Mesothelial cell of epicardium (in vitro differentiated cells): ENCODE measurements around the gene RXFP2. TPM values are rescaled to one million over a fixed set of nuclear protein-coding genes. Genes with fewer than 3 reads are reported as not detected.

Experiments
- DNase-seq, 2 experiments: peaks; one replicate each; pipeline ENCODE4 v3.0.0; 2021; ENCODE audit warnings: low spot score in 2 of 2; ENCODE audit not compliant: unreplicated experiment in 2 of 2
- H3K27ac Mint-ChIP-seq: 2 replicates; pipeline ENCODE4 v1.8.0; 2021; ENCODE audit warnings: mixed read lengths
- H3K27me3 Mint-ChIP-seq: 2 replicates; pipeline ENCODE4 v1.8.0; 2021; ENCODE audit warnings: low read depth, mixed read lengths
- H3K36me3 Mint-ChIP-seq: 2 replicates; pipeline ENCODE4 v1.8.0; 2021; ENCODE audit warnings: mixed read lengths
- H3K4me1 Mint-ChIP-seq: 2 replicates; pipeline ENCODE4 v1.8.0; 2021; ENCODE audit warnings: mixed read lengths
- H3K4me3 Mint-ChIP-seq: 2 replicates; pipeline ENCODE4 v1.8.0; 2021; ENCODE audit warnings: mild to moderate bottlenecking, moderate library complexity, mixed read lengths
- H3K9me3 Mint-ChIP-seq: 2 replicates; pipeline ENCODE4 v1.8.0; 2021; ENCODE audit warnings: mixed read lengths
- CTCF ChIP-seq: fragments of 200-600 bp; sonication (generic); IDR thresholded peaks from one replicate; pipeline ENCODE4 v1.5.0; 2021; ENCODE audit warnings: antibody characterized with exemption; ENCODE audit not compliant: unreplicated experiment
- total RNA-seq: library from RNA; stranded (reverse); gene quantifications from 3 replicates; pipeline ENCODE4 v1.2.1, GENCODE V29; 2021

The RXFP2 gene
- total RNA-seq, 1 donor from 2014 or later: 0.45 TPM

- peak; percentile 100 for TF ChIP-seq CTCF
- H3K27me3 Mint-ChIP-seq: peaks cover 20% of the 10 kb centered on the region
- H3K4me3 Mint-ChIP-seq: peak overlapping the region; percentile 44
- DNase-seq: peak; percentile 48 to 81
- H3K27ac Mint-ChIP-seq: no peak overlapping the region
- no peaks in the 10 kb centered on the region for H3K36me3 Mint-ChIP-seq
- no peaks in the 10 kb centered on the region for H3K9me3 Mint-ChIP-seq
- H3K4me1 Mint-ChIP-seq: peaks cover 8% of the 10 kb centered on the region
Observed at GRCh38 chr13:31742097-31742734, 2.9 kb downstream of the RXFP2 start.

GRCh38 chr13:31747291-31747690 is 8.0 kb downstream of the RXFP2 start:
- no peaks in the 10 kb centered on the region for H3K9me3 Mint-ChIP-seq
- peaks cover 32% of the 10 kb centered on the region for H3K27me3 Mint-ChIP-seq
- DNase-seq: no peak
- no peak overlapping the region for H3K27ac Mint-ChIP-seq
- no peak for TF ChIP-seq CTCF
- no peaks in the 10 kb centered on the region for H3K36me3 Mint-ChIP-seq
- H3K4me3 Mint-ChIP-seq: no peak overlapping the region
- peaks cover 8% of the 10 kb centered on the region for H3K4me1 Mint-ChIP-seq

GRCh38 chr13:31747966-31748365 is 8.6 kb downstream of the RXFP2 start:
- TF ChIP-seq CTCF: no peak
- Mint-ChIP-seq H3K36me3 (no peaks in the 10 kb centered on the region), H3K4me3 (no peak overlapping the region), H3K27me3 (peaks cover 36% of the 10 kb centered on the region), H3K4me1 (peaks cover 7% of the 10 kb centered on the region), H3K9me3 (no peaks in the 10 kb centered on the region), H3K27ac (no peak overlapping the region)
- no peak for DNase-seq

GRCh38 chr13:31749929-31750328 is 10.6 kb downstream of the RXFP2 start:
- H3K4me1 Mint-ChIP-seq: peaks cover 7% of the 10 kb centered on the region
- DNase-seq: no peak
- H3K27me3 Mint-ChIP-seq: peaks cover 39% of the 10 kb centered on the region
- H3K4me3 Mint-ChIP-seq: no peak overlapping the region
- no peaks in the 10 kb centered on the region for H3K9me3 Mint-ChIP-seq
- no peak overlapping the region for H3K27ac Mint-ChIP-seq
- H3K36me3 Mint-ChIP-seq: no peaks in the 10 kb centered on the region
- no peak for TF ChIP-seq CTCF

GRCh38 chr13:31755211-31755610 is 15.9 kb downstream of the RXFP2 start:
- no peak overlapping the region for H3K27ac Mint-ChIP-seq
- no peaks in the 10 kb centered on the region for H3K4me1 Mint-ChIP-seq
- H3K9me3 Mint-ChIP-seq: no peaks in the 10 kb centered on the region
- H3K4me3 Mint-ChIP-seq: no peak overlapping the region
- no peaks in the 10 kb centered on the region for H3K36me3 Mint-ChIP-seq
- TF ChIP-seq CTCF: no peak
- no peak for DNase-seq
- H3K27me3 Mint-ChIP-seq: peaks cover 39% of the 10 kb centered on the region
